Measurements from ENCODE around the gene SPC24.

The SPC24 gene

GRCh38 chr19:11115895-11116446 lies 39.6 kb downstream of the SPC24 start:
- Histone ChIP-seq H3K9me3 (ENCODE audit: control insufficient read depth, low read length) (no peaks in the 10 kb centered on the region), H3K4me2 (ENCODE audit: low read length) (no peak overlapping the region)
- no peak for TF ChIP-seq CTCF (IDR thresholded peaks at IDR 0.05)

GRCh38 chr19:11115042-11115441 lies 40.5 kb downstream of the SPC24 start:
- Histone ChIP-seq H3K4me2 (ENCODE audit: low read length) (no peak overlapping the region), H3K9me3 (ENCODE audit: control insufficient read depth, low read length) (no peaks in the 10 kb centered on the region), H3K36me3 (ENCODE audit: control insufficient read depth, insufficient read depth, low read length) (no peaks in the 10 kb centered on the region), H3K27me3 (ENCODE audit: control insufficient read depth, insufficient read depth, low read length) (no peaks in the 10 kb centered on the region), H3K4me3 (ENCODE audit: low read depth, low read length) (no peak overlapping the region), H3K27ac (no peak overlapping the region), H3K4me1 (peaks cover 3% of the 10 kb centered on the region), H3K79me2 (no peaks in the 10 kb centered on the region), H2AFZ (no peak overlapping the region), H3K9ac (no peak overlapping the region)
- TF ChIP-seq CTCF (IDR thresholded peaks at IDR 0.05): no peak

More at GRCh38 chr19:11115895-11116446, 39.6 kb downstream of the SPC24 start:
- Histone ChIP-seq H3K9ac (no peak overlapping the region), H3K27ac (no peak overlapping the region), H3K36me3 (ENCODE audit: control insufficient read depth, insufficient read depth, low read length) (no peaks in the 10 kb centered on the region), H3K79me2 (no peaks in the 10 kb centered on the region), H2AFZ (no peak overlapping the region), H3K27me3 (ENCODE audit: control insufficient read depth, insufficient read depth, low read length) (no peaks in the 10 kb centered on the region), H3K4me1 (peaks cover 3% of the 10 kb centered on the region), H3K4me3 (ENCODE audit: low read depth, low read length) (no peak overlapping the region)

- Histone ChIP-seq H3K79me2 (no peaks in the 10 kb centered on the region), H3K4me3 (ENCODE audit: low read depth, low read length) (no peak overlapping the region), H2AFZ (no peak overlapping the region), H3K27me3 (ENCODE audit: control insufficient read depth, insufficient read depth, low read length) (no peaks in the 10 kb centered on the region), H3K36me3 (ENCODE audit: control insufficient read depth, insufficient read depth, low read length) (no peaks in the 10 kb centered on the region), H3K4me1 (peaks cover 3% of the 10 kb centered on the region), H3K4me2 (ENCODE audit: low read length) (no peak overlapping the region), H3K27ac (no peak overlapping the region), H3K9me3 (ENCODE audit: control insufficient read depth, low read length) (no peaks in the 10 kb centered on the region), H3K9ac (no peak overlapping the region)
- TF ChIP-seq CTCF (IDR thresholded peaks at IDR 0.05): no peak
Measured at GRCh38 chr19:11113140-11113708, 42.4 kb downstream of the SPC24 start.

GRCh38 chr19:11111771-11112144 lies 43.8 kb downstream of the SPC24 start:
- Histone ChIP-seq H3K4me2 (ENCODE audit: low read length) (peak overlapping the region; percentile 46), H3K79me2 (no peaks in the 10 kb centered on the region), H3K4me1 (peaks cover 3% of the 10 kb centered on the region), H2AFZ (peak overlapping the region; percentile 75), H3K36me3 (ENCODE audit: control insufficient read depth, insufficient read depth, low read length) (no peaks in the 10 kb centered on the region), H3K4me3 (ENCODE audit: low read depth, low read length) (no peak overlapping the region), H3K9me3 (ENCODE audit: control insufficient read depth, low read length) (no peaks in the 10 kb centered on the region), H3K27me3 (ENCODE audit: control insufficient read depth, insufficient read depth, low read length) (no peaks in the 10 kb centered on the region), H3K9ac (no peak overlapping the region), H3K27ac (no peak overlapping the region)
- no peak for TF ChIP-seq CTCF (IDR thresholded peaks at IDR 0.05)

Measured in parathyroid adenoma (tissue), 2 donors.